SH-SY5Y (cell line): ENCODE data around the gene HTRA2.

Experiments used
- GATA2 ChIP-seq: IDR thresholded peaks from 2 replicates; pipeline ENCODE4 v1.6.1; 2011; ENCODE audit warnings: mild to moderate bottlenecking, low read depth, low read length
- GATA3 ChIP-seq: IDR thresholded peaks from 2 replicates; pipeline ENCODE4 v1.6.1; 2011; ENCODE audit warnings: low read depth, mild to moderate bottlenecking, low read length, moderate library complexity

The HTRA2 gene

GRCh38 chr2:74571058-74571457, 41.3 kb downstream of the HTRA2 start:
- TF ChIP-seq GATA2 (no peak), GATA3 (no peak)

DNA sequence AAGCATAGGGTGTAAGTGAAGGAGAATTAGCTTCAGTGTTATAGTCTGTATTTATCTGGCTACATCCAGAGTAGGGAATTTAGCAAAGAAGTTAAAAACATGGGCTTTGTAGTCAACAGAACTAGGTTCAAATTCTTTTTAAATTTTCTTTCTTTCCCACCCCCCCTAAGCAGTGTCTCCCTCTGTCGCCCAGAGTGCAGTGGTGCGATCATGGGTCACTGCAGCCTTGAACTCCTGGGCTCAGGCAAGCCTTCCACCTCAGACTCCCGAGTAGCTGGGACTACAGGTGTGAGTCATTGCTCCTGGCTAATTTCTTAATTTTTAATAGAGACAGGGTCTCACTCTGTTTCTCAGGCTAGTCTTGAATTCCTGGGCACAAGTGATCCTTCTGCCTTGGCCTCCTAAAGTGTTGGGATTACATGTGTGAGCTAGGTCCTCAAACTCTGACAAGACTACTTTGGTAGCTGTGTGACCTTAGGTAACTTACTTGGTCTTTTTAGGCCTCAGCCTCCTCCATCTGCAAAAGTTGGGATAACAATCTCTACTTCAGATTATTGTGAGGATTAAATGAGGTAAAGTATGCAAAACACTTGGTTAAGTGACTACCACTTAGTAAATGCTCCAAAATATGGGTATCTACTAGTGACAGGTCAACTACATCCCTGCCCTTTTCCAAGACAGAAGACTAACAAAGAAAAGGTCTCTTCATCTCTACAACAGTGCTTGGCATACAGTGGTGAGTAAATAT, 42.6 kb downstream of the HTRA2 start:
- no peak for TF ChIP-seq GATA3
- TF ChIP-seq GATA2, result no peak

GRCh38 chr2:74573747-74574562, 44.2 kb downstream of the HTRA2 start:
- TF ChIP-seq GATA3 (no peak), GATA2 (no peak)

DNA sequence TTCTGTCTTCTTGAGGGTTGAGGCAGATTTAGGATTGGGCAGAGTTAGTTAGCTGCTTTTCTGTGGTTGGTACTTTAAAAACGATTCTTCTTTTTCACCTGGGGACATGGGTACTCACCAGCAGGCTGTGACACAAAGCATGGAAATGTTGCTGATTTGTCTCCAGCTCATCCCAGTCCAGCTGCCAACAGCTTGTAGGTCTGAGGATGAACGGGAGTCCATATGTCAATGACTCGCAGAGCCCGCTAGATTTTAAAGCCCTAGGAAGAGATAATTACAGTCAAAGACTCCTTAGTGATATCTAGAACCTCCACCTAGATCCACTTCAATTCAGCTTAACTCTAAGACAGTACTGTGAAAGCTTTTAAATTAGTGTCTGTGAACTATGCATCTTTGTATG, 45.6 kb downstream of the HTRA2 start:
- TF ChIP-seq GATA3, result no peak
- no peak for TF ChIP-seq GATA2

DNA sequence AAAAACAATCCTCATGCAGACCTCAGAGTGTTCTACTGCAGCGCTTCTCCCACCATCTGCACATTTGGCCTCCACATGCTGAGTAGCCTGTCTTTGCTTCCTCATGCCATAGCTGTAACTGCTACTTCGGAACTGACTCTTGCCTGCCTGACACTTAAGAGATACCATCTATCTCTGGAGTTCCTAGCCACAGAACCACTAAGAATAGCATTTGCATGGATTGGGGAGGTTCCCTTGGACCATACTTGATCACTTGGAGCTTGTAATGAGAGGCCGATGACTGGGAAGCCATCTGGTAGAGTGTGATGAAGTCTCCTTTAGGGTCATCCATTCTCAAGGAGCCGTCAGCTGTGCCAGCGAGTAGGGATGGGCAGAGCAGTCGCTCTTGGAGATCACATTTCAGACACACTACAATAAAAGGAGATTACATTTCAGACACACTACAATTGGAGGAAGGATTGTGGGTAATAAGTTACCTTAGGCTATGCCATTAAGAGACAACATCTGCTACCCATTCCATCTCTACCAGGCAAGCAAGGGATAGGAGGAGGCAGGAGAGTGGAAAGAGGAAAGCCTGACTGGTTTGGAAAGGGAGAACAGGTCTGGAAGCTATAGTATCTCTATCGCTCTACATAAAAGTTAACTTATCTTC, 46.6 kb downstream of the HTRA2 start:
- TF ChIP-seq GATA2, result no peak
- no peak for TF ChIP-seq GATA3

- TF ChIP-seq GATA3 (no peak), GATA2 (no peak)
Measured at GRCh38 chr2:74576863-74577229, 47.1 kb downstream of the HTRA2 start.

DNA sequence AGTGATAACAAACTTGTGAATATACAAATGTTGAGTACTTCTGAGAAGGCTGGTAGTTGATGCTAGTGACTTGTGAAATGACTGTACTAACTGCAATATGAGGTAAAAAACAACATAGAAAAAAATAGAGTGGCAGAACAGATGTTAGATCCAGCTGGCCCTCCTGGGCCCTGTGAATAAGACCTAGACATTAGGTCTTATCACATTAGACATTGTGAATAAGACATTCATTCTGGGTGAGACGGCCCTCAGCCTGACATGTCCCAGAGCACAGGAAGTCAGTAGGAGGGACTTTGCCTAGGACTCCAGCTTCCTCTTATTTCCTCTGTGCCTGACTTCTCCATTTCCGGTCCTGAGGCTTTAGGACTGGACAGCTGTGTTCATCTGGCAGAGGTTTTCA, 47.7 kb downstream of the HTRA2 start:
- TF ChIP-seq GATA3, result no peak
- no peak for TF ChIP-seq GATA2

DNA sequence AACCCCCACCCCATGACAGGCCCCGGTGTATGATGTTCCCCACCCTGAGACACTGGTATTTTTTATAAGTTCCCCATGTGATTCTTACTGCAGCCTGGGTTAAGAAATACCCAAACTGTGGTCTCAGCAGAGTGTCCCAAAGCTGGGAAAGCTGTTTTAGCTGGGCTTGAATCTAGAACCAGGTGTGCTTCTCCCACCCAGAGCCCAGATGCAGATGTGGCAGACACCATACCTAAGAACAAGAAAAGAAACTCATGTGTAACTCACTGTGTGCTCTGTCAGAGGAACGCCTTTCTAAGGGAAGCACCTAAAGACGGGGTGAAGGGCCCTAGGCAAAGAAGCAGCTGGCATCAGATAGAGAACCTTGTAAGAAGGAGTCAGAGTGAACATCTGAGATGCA, 48.7 kb downstream of the HTRA2 start:
- no peak for TF ChIP-seq GATA2
- TF ChIP-seq GATA3, result no peak

GRCh38 chr2:74581463-74581862, 51.7 kb downstream of the HTRA2 start:
- TF ChIP-seq GATA2, result no peak
- TF ChIP-seq GATA3, result no peak

- no peak for TF ChIP-seq GATA2
- TF ChIP-seq GATA3, result no peak
Measured at GRCh38 chr2:74582184-74582583, 52.5 kb downstream of the HTRA2 start.
